Measurements from ENCODE around the gene CFAP410.

The CFAP410 gene

GRCh38 chr21:44326272-44326647, 12.9 kb downstream of the CFAP410 start:
- no peak overlapping the region for H3K4me3 ChIP-seq (ENCODE audit: low read length)
- no peak for TF ChIP-seq ZNF274 (IDR thresholded peaks at IDR 0.05; ENCODE audit: low read depth, low read length)

GRCh38 chr21:44325386-44326271, 13.6 kb downstream of the CFAP410 start:
- TF ChIP-seq ZNF274 (IDR thresholded peaks at IDR 0.05; ENCODE audit: low read depth, low read length), result no peak
- H3K4me3 ChIP-seq (ENCODE audit: low read length), result no peak overlapping the region

- no peak for TF ChIP-seq ZNF274 (IDR thresholded peaks at IDR 0.05; ENCODE audit: low read depth, low read length)
- no peak overlapping the region for H3K4me3 ChIP-seq (ENCODE audit: low read length)
Measured at GRCh38 chr21:44324854-44325107, 14.4 kb downstream of the CFAP410 start.

- no peak overlapping the region for H3K4me3 ChIP-seq (ENCODE audit: low read length)
- no peak for TF ChIP-seq ZNF274 (IDR thresholded peaks at IDR 0.05; ENCODE audit: low read depth, low read length)
Measured at GRCh38 chr21:44324106-44324853, 14.9 kb downstream of the CFAP410 start.

- no peak overlapping the region for H3K4me3 ChIP-seq (ENCODE audit: low read length)
- no peak for TF ChIP-seq ZNF274 (IDR thresholded peaks at IDR 0.05; ENCODE audit: low read depth, low read length)
Measured at GRCh38 chr21:44323591-44323990, 15.6 kb downstream of the CFAP410 start.

- no peak overlapping the region for H3K4me3 ChIP-seq (ENCODE audit: low read length)
- TF ChIP-seq ZNF274 (IDR thresholded peaks at IDR 0.05; ENCODE audit: low read depth, low read length), result no peak
Measured at GRCh38 chr21:44322621-44323325, 16.4 kb downstream of the CFAP410 start.

GRCh38 chr21:44321846-44322450, 17.2 kb downstream of the CFAP410 start:
- no peak overlapping the region for H3K4me3 ChIP-seq (ENCODE audit: low read length)
- no peak for TF ChIP-seq ZNF274 (IDR thresholded peaks at IDR 0.05; ENCODE audit: low read depth, low read length)

GRCh38 chr21:44320847-44321246, 18.3 kb downstream of the CFAP410 start:
- TF ChIP-seq ZNF274 (IDR thresholded peaks at IDR 0.05; ENCODE audit: low read depth, low read length), result no peak
- H3K4me3 ChIP-seq (ENCODE audit: low read length), result no peak overlapping the region

- TF ChIP-seq ZNF274 (IDR thresholded peaks at IDR 0.05; ENCODE audit: low read depth, low read length), result no peak
- H3K4me3 ChIP-seq (ENCODE audit: low read length), result no peak overlapping the region
Measured at GRCh38 chr21:44319407-44320065, 19.7 kb downstream of the CFAP410 start.

- TF ChIP-seq ZNF274 (IDR thresholded peaks at IDR 0.05; ENCODE audit: low read depth, low read length), result no peak
- H3K4me3 ChIP-seq (ENCODE audit: low read length), result no peak overlapping the region
Measured at GRCh38 chr21:44318489-44319285, 20.5 kb downstream of the CFAP410 start.

GRCh38 chr21:44317871-44318270, 21.3 kb downstream of the CFAP410 start:
- no peak overlapping the region for H3K4me3 ChIP-seq (ENCODE audit: low read length)
- TF ChIP-seq ZNF274 (IDR thresholded peaks at IDR 0.05; ENCODE audit: low read depth, low read length), result no peak

- TF ChIP-seq ZNF274 (IDR thresholded peaks at IDR 0.05; ENCODE audit: low read depth, low read length), result no peak
- no peak overlapping the region for H3K4me3 ChIP-seq (ENCODE audit: low read length)
Measured at GRCh38 chr21:44317241-44317782, 21.9 kb downstream of the CFAP410 start.
